ENCODE results near the gene TRIP12.

- no peak for TF ChIP-seq CTCF (tag by site-specific recombination; IDR thresholded peaks at IDR 0.05)
- no peak for TF ChIP-seq REST (tag by site-specific recombination; IDR thresholded peaks at IDR 0.05)
- no peak for TF ChIP-seq ZBTB1 (tag by site-specific recombination; IDR thresholded peaks at IDR 0.05)
- no peak for TF ChIP-seq ZNF580 (tag by site-specific recombination; IDR thresholded peaks at IDR 0.05)
- TF ChIP-seq ELK4 (IDR thresholded peaks at IDR 0.05; ENCODE audit: borderline replicate concordance, low read depth, low read length), result no peak
- TF ChIP-seq ZNF677 (tag by site-specific recombination; IDR thresholded peaks at IDR 0.05), result no peak
- TF ChIP-seq PRDM10 (tag by site-specific recombination; IDR thresholded peaks at IDR 0.05), result no peak
- TF ChIP-seq ZNF660 (tag by site-specific recombination; IDR thresholded peaks at IDR 0.05), result no peak
- TF ChIP-seq TCF7L2 (IDR thresholded peaks at IDR 0.05; ENCODE audit: borderline replicate concordance, low read depth, low read length), result no peak
- TF ChIP-seq ZBTB7A (tag by site-specific recombination; IDR thresholded peaks at IDR 0.05; ENCODE audit: low read depth), result no peak
- no peak for TF ChIP-seq ZNF37A (tag by site-specific recombination; IDR thresholded peaks at IDR 0.05)
- no peak for TF ChIP-seq ZNF707 (tag by site-specific recombination; IDR thresholded peaks at IDR 0.05)
Measured at GRCh38 chr2:229873123-229873581, 48.7 kb downstream of the TRIP12 start.
